Duodenal mucosa (tissue), 2 donors: ENCODE results near the gene GLIS1.

ENCODE experiments used
- H3K27ac ChIP-seq: one replicate; pipeline ENCODE4 v1.7.0; 2013; ENCODE audit warnings: low read depth, low read length
- H3K27me3 ChIP-seq, 2 donors: one replicate each; pipeline ENCODE4 v1.7.0; 2013; ENCODE audit warnings: low read length in 2 of 2, control low read depth in 1 of 2; ENCODE audit not compliant: insufficient read depth in 2 of 2, control insufficient read depth in 1 of 2
- H3K36me3 ChIP-seq, 2 donors: one replicate each; pipeline ENCODE4 v1.7.0; 2013; ENCODE audit warnings: low read length in 2 of 2, control low read depth in 1 of 2; ENCODE audit not compliant: insufficient read depth in 2 of 2, control insufficient read depth in 1 of 2
- H3K4me1 ChIP-seq, 2 donors: one replicate each; pipeline ENCODE4 v1.7.0; 2013; ENCODE audit warnings: low read length in 2 of 2, control low read depth in 1 of 2; ENCODE audit not compliant: insufficient read depth in 2 of 2, control insufficient read depth in 1 of 2
- H3K4me3 ChIP-seq, 2 donors: one replicate each; pipeline ENCODE4 v1.7.0; 2013; ENCODE audit warnings: low read length in 2 of 2, low read depth in 1 of 2
- H3K9ac ChIP-seq, 2 donors: one replicate each; pipeline ENCODE4 v1.7.0; 2013; ENCODE audit warnings: low read length in 2 of 2, low read depth in 1 of 2
- H3K9me3 ChIP-seq, 2 donors: one replicate each; pipeline ENCODE4 v1.7.0; 2013; ENCODE audit warnings: low read length in 2 of 2, control low read depth in 1 of 2; ENCODE audit not compliant: control insufficient read depth in 1 of 2

GLIS1 gene

DNA sequence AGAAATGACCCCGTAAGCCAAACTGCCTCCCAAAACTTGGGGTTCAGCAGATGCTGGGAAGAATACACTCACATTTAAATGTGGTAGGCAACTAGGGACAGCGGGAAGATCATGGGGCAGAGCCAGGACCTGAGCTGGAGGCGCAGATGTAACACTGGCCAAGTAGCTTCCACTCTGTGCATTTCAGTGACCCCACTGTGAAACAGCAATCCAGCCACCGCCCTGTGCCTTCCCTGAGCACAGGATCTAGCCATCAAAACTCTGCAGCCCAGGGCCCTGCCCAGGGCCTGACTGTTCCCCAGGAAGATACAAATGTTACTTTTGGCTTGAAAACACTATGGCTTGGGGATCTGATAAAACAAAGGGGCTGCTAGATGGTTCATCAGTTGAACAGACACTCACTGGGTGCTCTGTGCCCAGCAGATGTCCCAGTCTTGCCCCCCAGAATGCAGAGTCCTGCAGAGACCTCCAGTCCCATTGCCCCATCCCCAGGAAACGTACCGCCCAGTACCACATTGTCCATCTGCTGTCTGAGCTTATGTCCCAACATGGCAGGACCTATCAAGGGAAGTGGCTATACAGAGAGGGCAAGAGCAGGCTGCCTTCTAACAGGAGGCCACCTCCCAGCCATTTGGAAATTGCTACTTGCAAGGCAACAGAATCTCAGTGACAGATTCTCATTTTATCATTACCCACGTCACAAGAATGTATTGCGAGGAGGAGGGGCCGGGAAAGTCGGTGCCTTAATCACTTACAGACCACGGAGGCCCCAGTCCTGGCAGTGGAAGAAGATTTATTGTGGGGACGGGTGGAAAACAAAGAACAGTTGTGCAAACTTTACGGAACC, 155.7 kb downstream of the GLIS1 start:
- H3K36me3 ChIP-seq = no peaks in the 10 kb centered on the region

DNA sequence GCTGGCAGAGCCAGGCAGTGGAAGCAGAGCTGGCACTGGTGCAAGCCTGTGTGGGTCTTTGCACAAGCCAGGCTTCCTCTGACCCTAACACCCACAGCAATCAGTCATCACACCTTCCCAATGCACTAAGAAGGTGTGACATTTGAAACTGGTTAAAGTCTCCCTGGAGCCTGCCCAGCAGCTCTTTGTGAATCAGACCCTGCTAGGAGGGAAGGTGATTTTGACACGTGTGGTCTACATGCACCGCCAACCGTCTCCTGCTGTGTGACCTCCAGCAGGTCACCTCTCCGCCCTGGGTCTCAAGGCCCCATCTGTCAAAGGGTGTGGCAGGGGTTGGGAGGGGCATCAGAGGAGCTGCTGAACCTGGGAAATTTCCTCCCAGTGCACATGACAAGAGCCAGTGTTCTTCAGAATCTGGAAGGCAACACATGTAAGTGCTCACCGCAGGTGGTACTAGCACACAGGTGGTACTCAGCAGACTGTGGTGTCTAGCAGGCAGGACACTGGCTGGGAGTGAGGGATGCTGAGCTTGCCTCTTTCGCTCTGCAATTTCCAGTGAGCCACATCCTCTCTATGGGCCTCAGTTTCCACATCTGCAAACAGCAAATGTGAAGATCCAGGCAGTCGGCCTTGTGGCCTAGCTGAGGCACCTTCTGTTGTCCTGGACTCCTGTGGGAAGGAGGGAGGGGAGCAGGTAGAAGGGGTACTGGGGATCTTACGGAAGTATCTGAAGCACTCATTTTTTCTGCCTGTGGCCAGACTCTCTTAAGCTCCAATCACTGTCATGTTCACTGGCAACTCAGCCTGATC, 156.5 kb downstream of the GLIS1 start:
- Histone ChIP-seq H3K9ac (no peak overlapping the region), H3K27me3 (no peaks in the 10 kb centered on the region), H3K36me3 (no peaks in the 10 kb centered on the region), H3K4me3 (no peak overlapping the region), H3K4me1 (peaks cover 5 to 7% of the 10 kb centered on the region in 2 donors), H3K9me3 (no peaks in the 10 kb centered on the region), H3K27ac (no peak overlapping the region)

More for the DNA sequence above, 155.7 kb downstream of the GLIS1 start:
- peaks cover 5 to 7% of the 10 kb centered on the region in 2 donors for H3K4me1 ChIP-seq
- H3K4me3 ChIP-seq = no peak overlapping the region
- H3K27ac ChIP-seq = no peak overlapping the region
- H3K9me3 ChIP-seq = no peaks in the 10 kb centered on the region
- no peak overlapping the region for H3K9ac ChIP-seq
- H3K27me3 ChIP-seq = no peaks in the 10 kb centered on the region

DNA sequence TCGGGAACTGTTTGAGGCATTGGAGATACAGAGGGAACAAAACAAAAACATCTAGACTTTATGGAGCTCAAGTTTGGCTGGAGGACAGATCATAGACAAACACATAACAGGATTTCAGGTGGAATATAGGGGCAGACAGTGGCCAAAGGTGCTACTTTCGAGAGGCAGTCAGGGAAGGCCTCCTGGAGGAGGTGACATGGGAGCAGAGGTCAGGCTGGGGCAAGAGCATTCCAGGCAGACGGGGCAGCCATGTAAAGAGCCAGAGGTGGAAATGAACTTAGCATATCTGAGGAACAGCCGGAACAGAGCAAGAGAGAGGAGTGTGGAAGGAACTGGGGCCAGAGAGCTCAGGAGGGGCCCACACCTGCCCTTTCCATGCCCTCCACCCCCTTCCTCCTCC, 157.5 kb downstream of the GLIS1 start:
- H3K9me3 ChIP-seq = no peaks in the 10 kb centered on the region
- no peak overlapping the region for H3K4me3 ChIP-seq
- no peak overlapping the region for H3K27ac ChIP-seq
- H3K9ac ChIP-seq = no peak overlapping the region
- no peaks in the 10 kb centered on the region for H3K27me3 ChIP-seq
- no peaks in the 10 kb centered on the region for H3K36me3 ChIP-seq
- H3K4me1 ChIP-seq = peaks cover 5 to 7% of the 10 kb centered on the region in 2 donors

DNA sequence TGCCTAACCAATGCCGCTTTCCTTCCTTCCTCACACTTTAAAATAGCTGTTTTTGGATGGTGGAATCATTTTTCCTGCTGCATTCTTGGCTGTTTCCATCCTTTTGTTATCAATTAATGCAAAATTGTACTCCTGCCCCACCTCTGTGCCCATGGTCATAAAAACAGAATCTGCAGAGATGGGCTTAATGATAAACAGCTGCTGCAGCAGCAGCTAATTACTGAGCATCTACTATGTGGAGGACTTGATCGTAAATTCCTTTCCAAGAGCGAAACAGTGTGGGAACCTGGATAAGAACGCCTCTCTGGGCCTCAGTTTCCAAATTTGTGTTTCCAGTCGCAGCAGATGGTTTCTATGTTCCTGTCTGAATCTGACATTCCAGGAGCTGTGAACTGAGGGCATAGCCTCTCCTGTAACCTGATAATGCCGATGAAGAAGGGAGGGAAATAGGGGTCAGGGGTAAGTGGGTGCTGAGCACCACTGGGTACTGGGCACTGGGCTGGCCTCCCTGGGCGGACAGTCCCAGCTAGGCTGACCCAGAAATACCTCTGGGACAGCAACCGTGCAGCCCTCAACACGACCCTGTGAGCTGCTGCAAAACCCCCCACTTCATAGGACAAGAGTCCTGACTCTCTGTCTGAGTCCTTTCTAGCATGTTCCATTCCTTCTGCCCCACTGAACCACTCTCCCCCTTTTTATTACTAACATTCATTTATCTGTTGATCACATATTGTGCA, 158.1 kb downstream of the GLIS1 start:
- H3K27me3 ChIP-seq = no peaks in the 10 kb centered on the region
- no peak overlapping the region for H3K27ac ChIP-seq
- no peak overlapping the region for H3K9ac ChIP-seq
- no peaks in the 10 kb centered on the region for H3K36me3 ChIP-seq
- no peak overlapping the region for H3K4me3 ChIP-seq
- peaks cover 5 to 7% of the 10 kb centered on the region in 2 donors for H3K4me1 ChIP-seq
- no peaks in the 10 kb centered on the region for H3K9me3 ChIP-seq

DNA sequence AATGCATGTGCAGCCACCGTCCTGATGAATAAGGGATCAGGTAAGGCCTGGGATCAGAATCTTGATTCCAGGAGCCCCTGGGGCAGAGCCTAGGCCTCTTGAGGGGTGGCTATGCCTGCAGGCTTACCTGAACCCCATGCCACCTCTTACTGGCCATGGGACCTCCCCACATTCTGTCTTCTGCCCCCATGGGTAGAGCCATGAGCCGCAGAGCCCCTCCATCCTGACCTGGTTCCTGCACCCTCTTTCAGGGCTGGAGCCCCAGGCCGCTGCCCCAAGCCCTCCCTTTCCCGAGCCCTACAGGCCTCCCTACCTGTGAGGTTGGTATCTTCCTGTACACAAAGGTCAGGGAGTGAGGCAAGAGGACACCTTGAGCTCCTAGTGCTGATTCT, 159.0 kb downstream of the GLIS1 start:
- Histone ChIP-seq H3K9me3 (no peaks in the 10 kb centered on the region), H3K4me1 (peaks cover 5 to 7% of the 10 kb centered on the region in 2 donors)

DNA sequence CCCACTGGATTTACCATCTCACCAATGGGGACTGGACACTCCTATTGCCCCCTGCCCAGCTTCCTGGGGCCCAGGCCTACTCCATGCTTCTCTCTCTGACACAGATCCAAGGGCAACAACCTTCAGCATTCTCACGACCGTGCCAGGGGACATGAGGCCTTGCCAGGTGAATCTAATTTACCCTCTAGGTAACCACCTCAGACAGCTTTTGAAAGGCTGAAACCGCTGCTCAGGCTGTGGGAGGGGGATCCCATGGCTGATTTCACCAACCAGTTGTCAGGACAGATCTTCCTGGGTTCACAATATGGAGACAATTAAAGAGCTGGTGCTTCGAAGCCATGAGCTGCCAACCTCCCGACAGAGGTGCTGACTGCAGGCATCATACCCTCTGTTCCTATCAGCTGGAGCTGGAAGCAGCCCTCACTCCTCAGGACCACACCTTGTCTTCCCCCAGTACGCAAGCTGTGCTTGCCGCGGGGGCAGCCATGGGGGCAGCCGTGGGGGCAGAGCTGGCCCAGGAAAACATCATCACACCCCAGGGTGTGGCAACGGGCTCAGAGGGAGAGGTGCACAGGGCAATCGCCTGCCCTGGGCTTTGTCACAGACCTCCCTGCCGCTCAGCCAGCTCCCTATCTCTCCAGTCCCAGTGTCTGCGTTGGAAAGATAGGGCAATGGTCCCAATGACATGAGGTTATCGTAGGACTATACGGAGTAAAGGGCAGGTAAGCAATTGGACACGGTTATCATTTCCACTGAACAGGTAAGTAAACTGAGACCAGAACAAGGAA, 159.5 kb downstream of the GLIS1 start:
- Histone ChIP-seq H3K36me3 (no peaks in the 10 kb centered on the region), H3K4me1 (peaks cover 5 to 7% of the 10 kb centered on the region in 2 donors), H3K27me3 (no peaks in the 10 kb centered on the region), H3K4me3 (no peak overlapping the region), H3K9ac (no peak overlapping the region), H3K9me3 (no peaks in the 10 kb centered on the region), H3K27ac (no peak overlapping the region)

More for the DNA sequence above, 159.0 kb downstream of the GLIS1 start:
- Histone ChIP-seq H3K4me3 (no peak overlapping the region), H3K27me3 (no peaks in the 10 kb centered on the region), H3K9ac (no peak overlapping the region), H3K27ac (no peak overlapping the region), H3K36me3 (no peaks in the 10 kb centered on the region)

DNA sequence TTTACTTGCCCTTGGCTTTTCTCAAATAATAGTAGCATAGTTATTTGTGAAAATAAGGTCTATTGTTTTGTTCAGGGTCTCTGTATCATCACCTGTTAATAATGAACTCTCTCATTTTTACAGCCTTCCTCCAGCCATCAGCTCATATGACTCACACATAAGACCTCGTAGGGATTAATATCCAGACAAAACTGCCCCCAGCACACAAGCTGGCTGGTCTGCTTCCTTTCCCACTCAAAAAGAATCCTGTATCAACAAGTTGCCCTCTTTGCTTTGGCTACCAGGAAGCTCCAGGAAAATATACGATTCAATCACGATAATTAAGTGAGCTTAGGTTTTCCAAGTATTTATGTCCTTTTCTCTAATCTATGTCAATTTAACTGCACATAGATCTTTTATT, 160.6 kb downstream of the GLIS1 start:
- no peak overlapping the region for H3K27ac ChIP-seq
- H3K36me3 ChIP-seq = no peaks in the 10 kb centered on the region
- no peak overlapping the region for H3K9ac ChIP-seq
- peaks cover 5 to 7% of the 10 kb centered on the region in 2 donors for H3K4me1 ChIP-seq
- H3K9me3 ChIP-seq = no peaks in the 10 kb centered on the region
- H3K27me3 ChIP-seq = no peaks in the 10 kb centered on the region
- no peak overlapping the region for H3K4me3 ChIP-seq

DNA sequence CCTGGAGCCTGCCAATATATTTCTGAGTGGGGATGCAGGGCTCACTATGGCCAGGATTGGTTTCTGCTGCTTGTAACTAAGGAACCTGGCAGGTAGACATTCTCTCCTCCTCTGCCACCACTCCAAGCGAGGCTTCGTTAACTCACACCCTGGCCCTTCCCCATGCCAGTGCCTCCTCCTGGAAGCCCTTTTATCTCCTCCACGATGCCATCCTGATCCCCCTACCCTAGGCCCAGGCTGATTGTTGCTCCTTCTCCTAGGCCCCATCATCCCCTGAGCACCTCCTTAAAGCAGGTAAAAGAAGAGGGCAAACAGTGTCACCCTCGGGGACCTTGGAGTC, 161.2 kb downstream of the GLIS1 start:
- no peaks in the 10 kb centered on the region for H3K27me3 ChIP-seq

DNA sequence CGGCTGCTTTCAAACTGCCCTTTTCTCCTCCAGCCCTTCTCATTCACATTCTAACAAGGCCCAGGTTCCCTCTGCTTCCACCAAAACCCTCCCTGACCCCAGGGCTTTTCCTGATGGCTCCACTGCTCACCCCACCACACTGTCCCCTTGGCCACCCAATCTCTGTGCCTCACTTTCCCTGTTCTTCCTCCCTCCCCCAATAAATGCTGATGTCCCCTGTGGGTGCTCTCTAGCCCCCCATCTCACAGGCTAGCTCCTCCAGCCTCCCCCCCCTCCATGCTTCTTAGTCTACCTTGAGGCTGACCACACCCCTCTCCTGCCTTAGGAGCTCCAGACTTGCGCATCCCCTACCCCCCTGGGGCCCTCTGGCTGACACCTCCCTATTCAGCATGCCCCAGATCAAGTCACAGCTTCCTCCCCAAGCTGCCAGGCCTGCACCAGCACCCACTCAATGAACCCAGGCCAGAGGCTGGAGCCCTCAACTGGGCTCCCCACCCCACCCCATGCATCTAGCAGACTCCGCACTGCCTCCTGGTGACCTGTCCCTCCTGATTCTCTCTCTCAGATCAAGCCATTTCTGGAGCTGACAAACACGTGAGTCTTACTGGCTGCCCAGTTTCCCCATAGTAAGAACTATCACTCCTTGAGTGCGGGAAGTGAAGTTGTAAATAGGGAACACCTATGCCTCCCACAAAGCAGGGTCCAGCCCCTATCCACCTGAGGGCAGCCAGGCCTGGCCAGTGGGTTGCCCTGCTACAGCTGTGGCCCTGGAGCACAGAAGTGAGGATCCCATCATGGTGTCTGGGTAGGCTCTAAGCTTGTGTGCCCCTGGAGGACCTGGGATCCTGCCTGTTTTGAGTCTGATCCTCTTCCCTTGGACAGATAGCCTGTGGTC, 161.9 kb downstream of the GLIS1 start:
- H3K4me1 ChIP-seq = peaks cover 2 to 6% of the 10 kb centered on the region in 2 donors
- no peaks in the 10 kb centered on the region for H3K9me3 ChIP-seq
- H3K27ac ChIP-seq = no peak overlapping the region
- no peaks in the 10 kb centered on the region for H3K27me3 ChIP-seq
- no peak overlapping the region for H3K9ac ChIP-seq
- no peak overlapping the region for H3K4me3 ChIP-seq
- no peaks in the 10 kb centered on the region for H3K36me3 ChIP-seq

More for the DNA sequence above, 161.2 kb downstream of the GLIS1 start:
- Histone ChIP-seq H3K27ac (no peak overlapping the region), H3K4me3 (no peak overlapping the region), H3K9me3 (no peaks in the 10 kb centered on the region), H3K4me1 (peaks cover 5 to 7% of the 10 kb centered on the region in 2 donors), H3K36me3 (no peaks in the 10 kb centered on the region), H3K9ac (no peak overlapping the region)
